PFSK-1 (cell line): ENCODE measurements around the gene FGGY.

Experiments used
- FOXP2 ChIP-seq: optimal IDR thresholded peaks from 2 replicates; pipeline ENCODE3; 2011; ENCODE audit warnings: borderline replicate concordance, control low read depth, inconsistent platforms; ENCODE audit not compliant: insufficient read depth; ENCODE audit errors: extremely low read length, extremely low read depth
- POLR2AphosphoS5 ChIP-seq: IDR thresholded peaks from 2 replicates; pipeline ENCODE4 v1.6.1; 2012; ENCODE audit warnings: low read depth, mild to moderate bottlenecking, control low read depth, low read length, moderate library complexity
- SIN3A ChIP-seq: IDR thresholded peaks from 2 replicates; pipeline ENCODE4 v1.6.1; 2012; ENCODE audit warnings: mild to moderate bottlenecking, low read length, moderate library complexity, borderline replicate concordance; ENCODE audit not compliant: insufficient read depth
- TAF1 ChIP-seq: IDR thresholded peaks from 2 replicates; pipeline ENCODE4 v1.6.1; 2012; ENCODE audit warnings: low read length, control low read depth, borderline replicate concordance; ENCODE audit not compliant: insufficient read depth
- TF ChIP-seq, protein P1 (sequence below), 2 experiments: IDR thresholded peaks; 2 replicates each; pipeline versions ENCODE4 v1.6.1 to v1.8.0; 2011 to 2012; ENCODE audit warnings: low read depth in 2 of 2, low read length in 2 of 2, control low read depth in 1 of 2, inconsistent platforms in 1 of 2, mild to moderate bottlenecking in 1 of 2, moderate library complexity in 1 of 2; ENCODE audit not compliant: insufficient read depth in 1 of 2

The FGGY gene

GRCh38 chr1:59731591-59731990 is 434.7 kb downstream of the FGGY start:
- TF ChIP-seq, protein P1, sequence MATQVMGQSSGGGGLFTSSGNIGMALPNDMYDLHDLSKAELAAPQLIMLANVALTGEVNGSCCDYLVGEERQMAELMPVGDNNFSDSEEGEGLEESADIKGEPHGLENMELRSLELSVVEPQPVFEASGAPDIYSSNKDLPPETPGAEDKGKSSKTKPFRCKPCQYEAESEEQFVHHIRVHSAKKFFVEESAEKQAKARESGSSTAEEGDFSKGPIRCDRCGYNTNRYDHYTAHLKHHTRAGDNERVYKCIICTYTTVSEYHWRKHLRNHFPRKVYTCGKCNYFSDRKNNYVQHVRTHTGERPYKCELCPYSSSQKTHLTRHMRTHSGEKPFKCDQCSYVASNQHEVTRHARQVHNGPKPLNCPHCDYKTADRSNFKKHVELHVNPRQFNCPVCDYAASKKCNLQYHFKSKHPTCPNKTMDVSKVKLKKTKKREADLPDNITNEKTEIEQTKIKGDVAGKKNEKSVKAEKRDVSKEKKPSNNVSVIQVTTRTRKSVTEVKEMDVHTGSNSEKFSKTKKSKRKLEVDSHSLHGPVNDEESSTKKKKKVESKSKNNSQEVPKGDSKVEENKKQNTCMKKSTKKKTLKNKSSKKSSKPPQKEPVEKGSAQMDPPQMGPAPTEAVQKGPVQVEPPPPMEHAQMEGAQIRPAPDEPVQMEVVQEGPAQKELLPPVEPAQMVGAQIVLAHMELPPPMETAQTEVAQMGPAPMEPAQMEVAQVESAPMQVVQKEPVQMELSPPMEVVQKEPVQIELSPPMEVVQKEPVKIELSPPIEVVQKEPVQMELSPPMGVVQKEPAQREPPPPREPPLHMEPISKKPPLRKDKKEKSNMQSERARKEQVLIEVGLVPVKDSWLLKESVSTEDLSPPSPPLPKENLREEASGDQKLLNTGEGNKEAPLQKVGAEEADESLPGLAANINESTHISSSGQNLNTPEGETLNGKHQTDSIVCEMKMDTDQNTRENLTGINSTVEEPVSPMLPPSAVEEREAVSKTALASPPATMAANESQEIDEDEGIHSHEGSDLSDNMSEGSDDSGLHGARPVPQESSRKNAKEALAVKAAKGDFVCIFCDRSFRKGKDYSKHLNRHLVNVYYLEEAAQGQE (IDR thresholded peaks at IDR 0.05; ENCODE audit: insufficient read depth in 1 of 2, low read depth in 2 of 2, low read length in 2 of 2): no peak
- TF ChIP-seq TAF1: no peak
- TF ChIP-seq POLR2AphosphoS5: no peak
- no peak for TF ChIP-seq FOXP2
- TF ChIP-seq SIN3A: no peak

DNA sequence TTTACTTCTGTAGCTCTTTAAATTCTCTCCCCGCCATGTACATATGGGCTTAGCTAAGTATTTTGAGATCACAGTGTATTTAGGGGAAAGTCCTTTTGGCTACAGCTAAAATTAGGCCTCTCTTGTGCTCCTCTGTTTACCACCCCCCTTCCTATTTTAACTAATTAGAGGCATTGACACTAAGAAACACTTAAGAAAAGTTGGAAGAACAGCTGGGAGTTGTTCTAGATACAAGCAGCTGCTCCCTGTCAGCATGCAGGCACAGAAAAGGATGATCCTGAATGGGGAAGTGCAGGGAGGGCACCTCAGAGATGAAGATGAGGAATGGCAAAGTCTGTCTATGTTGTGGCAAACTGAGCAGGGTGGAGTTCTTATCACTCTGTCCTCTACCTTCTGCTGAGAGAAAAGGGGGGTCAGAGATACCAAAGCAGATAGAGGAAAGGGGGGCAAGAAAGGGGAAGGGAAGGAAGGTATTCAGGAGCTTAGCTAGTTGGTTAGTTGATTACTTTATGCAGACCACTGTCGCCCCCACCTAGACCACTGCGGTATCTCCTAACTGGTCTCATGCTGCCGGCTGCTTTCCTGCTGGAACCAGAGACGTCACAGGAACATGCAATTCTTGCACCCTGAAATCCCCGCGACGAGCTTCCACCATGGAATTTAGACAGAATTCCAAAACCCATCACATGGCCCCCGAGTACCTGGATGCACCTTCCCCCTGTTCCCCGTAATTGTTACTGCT is 435.5 kb downstream of the FGGY start:
- TF ChIP-seq POLR2AphosphoS5: no peak
- TF ChIP-seq TAF1: no peak
- TF ChIP-seq, protein P1 (IDR thresholded peaks at IDR 0.05; ENCODE audit: insufficient read depth in 1 of 2, low read depth in 2 of 2, low read length in 2 of 2): no peak
- no peak for TF ChIP-seq SIN3A
- TF ChIP-seq FOXP2: no peak

GRCh38 chr1:59733443-59734141 is 436.7 kb downstream of the FGGY start:
- TF ChIP-seq, protein P1 (IDR thresholded peaks at IDR 0.05; ENCODE audit: insufficient read depth in 1 of 2, low read depth in 2 of 2, low read length in 2 of 2): no peak
- no peak for TF ChIP-seq POLR2AphosphoS5

- TF ChIP-seq TAF1 (no peak), POLR2AphosphoS5 (no peak), SIN3A (no peak), FOXP2 (no peak)
- TF ChIP-seq, protein P1 (IDR thresholded peaks at IDR 0.05; ENCODE audit: insufficient read depth in 1 of 2, low read depth in 2 of 2, low read length in 2 of 2): no peak
These were observed 439.9 kb downstream of the FGGY start for GRCh38 chr1:59736744-59737143.

DNA sequence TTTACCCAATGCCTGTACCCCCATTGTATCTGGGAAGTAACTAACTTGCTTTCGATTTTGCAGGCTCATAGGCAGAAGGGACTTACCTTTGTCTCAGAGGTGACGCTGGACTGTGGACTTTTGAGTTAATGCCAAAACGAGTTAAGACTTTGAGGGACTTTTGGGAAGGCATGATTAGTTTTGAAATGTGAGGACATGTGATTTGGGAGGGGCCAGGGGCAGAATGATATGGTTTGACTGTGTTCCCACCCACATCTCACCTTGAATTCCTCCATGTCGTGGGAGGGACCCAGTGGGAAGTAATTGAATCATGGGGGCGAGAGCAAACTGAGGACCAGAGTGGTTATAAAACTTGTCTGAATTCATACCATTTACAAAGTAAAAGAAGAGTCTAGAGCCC is 440.7 kb downstream of the FGGY start:
- TF ChIP-seq POLR2AphosphoS5 (no peak), TAF1 (no peak), FOXP2 (no peak), SIN3A (no peak)
- TF ChIP-seq, protein P1 (IDR thresholded peaks at IDR 0.05; ENCODE audit: insufficient read depth in 1 of 2, low read depth in 2 of 2, low read length in 2 of 2): no peak
